Measurements from ENCODE around the gene GNG2. TPM values are rescaled to one million over a fixed set of nuclear protein-coding genes. Genes with fewer than 3 reads are reported as not detected.

The GNG2 gene
- total RNA-seq = 9.0 and 13.7 TPM in 2 replicates
- polyA plus RNA-seq = 5.0 and 6.6 TPM in 2 replicates

GRCh38 chr14:51860164-51860824 lies at the start of gene GNG2:
TSS of gene GNG2 (plus strand) at chr14:51860612. CDS start at chr14:51950679, 90,067 bp downstream.
- H4K20me1 ChIP-seq (ENCODE audit: insufficient read depth, poor library complexity, severe bottlenecking) = no peaks in the 10 kb centered on the region
- peak; percentile 85 for DNase-seq (ENCODE audit: low spot score)
- no peak for TF ChIP-seq EZH2 (IDR thresholded peaks at IDR 0.05; ENCODE audit: borderline replicate concordance)
- no peak for TF ChIP-seq EZH2phosphoT487 (IDR thresholded peaks at IDR 0.05; ENCODE audit: low read depth, severe bottlenecking, unreplicated experiment)
- peaks cover 6% of the 10 kb centered on the region for H3K4me1 ChIP-seq (ENCODE audit: insufficient read depth)
- H3K79me2 ChIP-seq = peaks cover 9% of the 10 kb centered on the region
- H3K36me3 ChIP-seq (replicated peaks; ENCODE audit: insufficient read depth, low read depth) = no peaks in the 10 kb centered on the region
- peak within 1 kb of the TSS; percentile 68 for H2AFZ ChIP-seq
- 11% methylated on average over 22 of the region's 22 CpGs for WGBS (ENCODE audit: low lambda C conversion rate, missing lambda C conversion rate)
- peak within 1 kb of the TSS; percentile 56 for H3K4me3 ChIP-seq
- H3K4me2 ChIP-seq = peak within 1 kb of the TSS; percentile 81
- no peaks in the 10 kb centered on the region for H3K9me2 ChIP-seq (replicated peaks; ENCODE audit: insufficient read depth)
- peak within 1 kb of the TSS; percentile 70 for H3K27ac ChIP-seq
- no peaks in the 10 kb centered on the region for H3K9me3 ChIP-seq (ENCODE audit: low read depth)
- H3K27me3 ChIP-seq = peaks cover 16% of the 10 kb centered on the region

GRCh38 chr14:51811706-51812105 lies 48.7 kb upstream of the GNG2 start:
- Histone ChIP-seq H2AFZ (no peak overlapping the region), H3K9me2 (replicated peaks; ENCODE audit: insufficient read depth) (no peaks in the 10 kb centered on the region), H3K36me3 (replicated peaks; ENCODE audit: insufficient read depth, low read depth) (no peaks in the 10 kb centered on the region), H3K79me2 (no peaks in the 10 kb centered on the region), H3K9me3 (ENCODE audit: low read depth) (no peaks in the 10 kb centered on the region), H3K4me2 (no peak overlapping the region), H3K4me1 (ENCODE audit: insufficient read depth) (no peaks in the 10 kb centered on the region), H3K4me3 (no peak overlapping the region), H4K20me1 (ENCODE audit: insufficient read depth, poor library complexity, severe bottlenecking) (no peaks in the 10 kb centered on the region), H3K27ac (no peak overlapping the region), H3K27me3 (no peaks in the 10 kb centered on the region)
- DNase-seq (ENCODE audit: low spot score) = no peak
- TF ChIP-seq, protein P1, sequence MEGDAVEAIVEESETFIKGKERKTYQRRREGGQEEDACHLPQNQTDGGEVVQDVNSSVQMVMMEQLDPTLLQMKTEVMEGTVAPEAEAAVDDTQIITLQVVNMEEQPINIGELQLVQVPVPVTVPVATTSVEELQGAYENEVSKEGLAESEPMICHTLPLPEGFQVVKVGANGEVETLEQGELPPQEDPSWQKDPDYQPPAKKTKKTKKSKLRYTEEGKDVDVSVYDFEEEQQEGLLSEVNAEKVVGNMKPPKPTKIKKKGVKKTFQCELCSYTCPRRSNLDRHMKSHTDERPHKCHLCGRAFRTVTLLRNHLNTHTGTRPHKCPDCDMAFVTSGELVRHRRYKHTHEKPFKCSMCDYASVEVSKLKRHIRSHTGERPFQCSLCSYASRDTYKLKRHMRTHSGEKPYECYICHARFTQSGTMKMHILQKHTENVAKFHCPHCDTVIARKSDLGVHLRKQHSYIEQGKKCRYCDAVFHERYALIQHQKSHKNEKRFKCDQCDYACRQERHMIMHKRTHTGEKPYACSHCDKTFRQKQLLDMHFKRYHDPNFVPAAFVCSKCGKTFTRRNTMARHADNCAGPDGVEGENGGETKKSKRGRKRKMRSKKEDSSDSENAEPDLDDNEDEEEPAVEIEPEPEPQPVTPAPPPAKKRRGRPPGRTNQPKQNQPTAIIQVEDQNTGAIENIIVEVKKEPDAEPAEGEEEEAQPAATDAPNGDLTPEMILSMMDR (IDR thresholded peaks at IDR 0.05; ENCODE audit: poor library complexity) = no peak
- TF ChIP-seq EZH2phosphoT487 (IDR thresholded peaks at IDR 0.05; ENCODE audit: low read depth, severe bottlenecking, unreplicated experiment) = no peak
- TF ChIP-seq EZH2 (IDR thresholded peaks at IDR 0.05; ENCODE audit: borderline replicate concordance) = no peak

DNA sequence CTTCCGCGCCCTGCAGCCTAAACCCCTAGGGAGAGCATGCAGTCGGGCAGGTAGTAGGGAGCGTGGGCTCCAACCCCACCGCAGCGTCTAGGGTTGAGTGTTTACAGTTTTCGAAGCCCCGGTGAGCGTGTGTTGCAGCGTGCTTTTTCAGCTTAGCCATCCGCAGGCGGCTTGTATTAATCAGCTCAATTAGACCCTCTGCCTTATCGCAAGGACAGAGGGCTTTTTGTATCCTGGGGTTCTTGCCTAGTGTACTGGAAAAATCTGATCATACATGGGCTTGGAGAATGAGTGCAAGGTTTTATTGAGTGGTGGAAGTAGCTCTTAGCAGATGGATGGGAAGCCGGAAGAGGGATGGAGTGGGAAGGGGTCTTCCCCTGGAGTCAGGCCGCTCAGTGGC lies 44.4 kb upstream of the GNG2 start:
- WGBS (ENCODE audit: low lambda C conversion rate, missing lambda C conversion rate) = 89% methylated on average over 14 of the region's 15 CpGs
- no peaks in the 10 kb centered on the region for H3K4me1 ChIP-seq (ENCODE audit: insufficient read depth)
- no peak overlapping the region for H3K4me3 ChIP-seq
- H3K4me2 ChIP-seq = no peak overlapping the region
- TF ChIP-seq, protein P1 (IDR thresholded peaks at IDR 0.05; ENCODE audit: poor library complexity) = no peak
- TF ChIP-seq EZH2phosphoT487 (IDR thresholded peaks at IDR 0.05; ENCODE audit: low read depth, severe bottlenecking, unreplicated experiment) = no peak
- no peak for TF ChIP-seq EZH2 (IDR thresholded peaks at IDR 0.05; ENCODE audit: borderline replicate concordance)
- no peaks in the 10 kb centered on the region for H3K27me3 ChIP-seq
- H3K9me3 ChIP-seq (ENCODE audit: low read depth) = no peaks in the 10 kb centered on the region
- no peak overlapping the region for H2AFZ ChIP-seq
- H3K79me2 ChIP-seq = no peaks in the 10 kb centered on the region
- no peak for DNase-seq (ENCODE audit: low spot score)
- H3K36me3 ChIP-seq (replicated peaks; ENCODE audit: insufficient read depth, low read depth) = no peaks in the 10 kb centered on the region
- H4K20me1 ChIP-seq (ENCODE audit: insufficient read depth, poor library complexity, severe bottlenecking) = no peaks in the 10 kb centered on the region
- no peak overlapping the region for H3K27ac ChIP-seq
- H3K9me2 ChIP-seq (replicated peaks; ENCODE audit: insufficient read depth) = no peaks in the 10 kb centered on the region

DNA sequence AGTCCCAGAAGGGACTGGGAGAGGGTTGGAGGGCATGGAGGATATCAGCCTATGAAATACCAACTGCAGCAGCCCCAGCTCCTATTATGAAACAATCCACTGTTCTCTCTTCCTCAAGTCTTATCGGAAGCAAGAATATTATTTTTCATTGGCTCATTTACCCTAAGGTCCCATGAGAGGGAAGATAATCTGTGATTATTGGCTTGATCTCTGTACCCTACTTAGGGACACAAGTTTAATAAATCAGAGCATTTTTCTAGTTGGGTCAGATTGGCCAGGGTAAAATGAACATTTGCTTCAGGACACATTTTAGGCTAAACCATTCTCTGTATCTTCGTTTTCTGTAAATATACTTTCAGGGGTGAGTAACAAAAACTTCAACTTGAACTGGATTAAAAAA lies 43.1 kb upstream of the GNG2 start:
- H3K4me1 ChIP-seq (ENCODE audit: insufficient read depth) = no peaks in the 10 kb centered on the region
- H4K20me1 ChIP-seq (ENCODE audit: insufficient read depth, poor library complexity, severe bottlenecking) = no peaks in the 10 kb centered on the region
- TF ChIP-seq EZH2 (IDR thresholded peaks at IDR 0.05; ENCODE audit: borderline replicate concordance) = no peak
- TF ChIP-seq, protein P1 (IDR thresholded peaks at IDR 0.05; ENCODE audit: poor library complexity) = no peak
- no peak for TF ChIP-seq EZH2phosphoT487 (IDR thresholded peaks at IDR 0.05; ENCODE audit: low read depth, severe bottlenecking, unreplicated experiment)
- H3K9me3 ChIP-seq (ENCODE audit: low read depth) = no peaks in the 10 kb centered on the region
- H3K4me2 ChIP-seq = no peak overlapping the region
- H3K27ac ChIP-seq = no peak overlapping the region
- DNase-seq (ENCODE audit: low spot score) = no peak
- H3K36me3 ChIP-seq (replicated peaks; ENCODE audit: insufficient read depth, low read depth) = no peaks in the 10 kb centered on the region
- H2AFZ ChIP-seq = no peak overlapping the region
- no peaks in the 10 kb centered on the region for H3K79me2 ChIP-seq
- H3K27me3 ChIP-seq = no peaks in the 10 kb centered on the region
- no peak overlapping the region for H3K4me3 ChIP-seq
- 86% methylated on average over 2 of the region's 2 CpGs for WGBS (ENCODE audit: low lambda C conversion rate, missing lambda C conversion rate)
- no peaks in the 10 kb centered on the region for H3K9me2 ChIP-seq (replicated peaks; ENCODE audit: insufficient read depth)

All from hepatocyte (in vitro differentiated cells).